H9 (cell line): ENCODE data around the gene NRG2. TPM values are rescaled to one million over a fixed set of nuclear protein-coding genes. Genes with fewer than 3 reads are reported as not detected.

Experiments
- DNase-seq: peaks from one replicate; pipeline ENCODE4 v3.0.0-alpha.2; 2017
- H2AFZ ChIP-seq: one replicate; pipeline ENCODE4 v1.6.1; 2013; ENCODE audit warnings: mild to moderate bottlenecking, low read length, control low read depth, moderate library complexity
- H2AK5ac ChIP-seq: 2 replicates; pipeline ENCODE4 v1.6.1; 2013; ENCODE audit warnings: low read length, control low read depth, mixed read lengths; ENCODE audit not compliant: insufficient read length
- H2BK120ac ChIP-seq: one replicate; pipeline ENCODE4 v1.6.1; 2013; ENCODE audit warnings: low read depth, mild to moderate bottlenecking, low read length, control low read depth, inconsistent platforms; ENCODE audit not compliant: poor library complexity, severe bottlenecking
- H2BK12ac ChIP-seq: 2 replicates; pipeline ENCODE4 v1.6.1; 2013; ENCODE audit warnings: low read length, control low read depth, mixed read lengths, low read depth; ENCODE audit not compliant: insufficient read length
- H2BK15ac ChIP-seq: 2 replicates; pipeline ENCODE4 v1.6.1; 2013; ENCODE audit warnings: low read depth, low read length, control low read depth
- H2BK20ac ChIP-seq: one replicate; pipeline ENCODE4 v1.6.1; 2013; ENCODE audit warnings: low read depth, mild to moderate bottlenecking, low read length, control low read depth, inconsistent platforms; ENCODE audit not compliant: poor library complexity, severe bottlenecking
- H2BK5ac ChIP-seq: 2 replicates; pipeline ENCODE4 v1.6.1; 2013; ENCODE audit warnings: low read length, control low read depth, mixed read lengths; ENCODE audit not compliant: insufficient read length
- H3K14ac ChIP-seq: 2 replicates; pipeline ENCODE4 v1.6.1; 2013; ENCODE audit warnings: low read length, control low read depth; ENCODE audit not compliant: insufficient read depth
- H3K18ac ChIP-seq: 2 replicates; pipeline ENCODE4 v1.6.1; 2013; ENCODE audit warnings: low read depth, mild to moderate bottlenecking, mixed read lengths, low read length, control low read depth; ENCODE audit not compliant: insufficient read length
- H3K23ac ChIP-seq: 2 replicates; pipeline ENCODE4 v1.6.1; 2013; ENCODE audit warnings: low read length, control low read depth, mixed read lengths, low read depth; ENCODE audit not compliant: insufficient read length
- H3K23me2 ChIP-seq: 2 replicates; pipeline ENCODE4 v1.6.1; 2013; ENCODE audit warnings: low read depth, mild to moderate bottlenecking, mixed read lengths, low read length, control low read depth; ENCODE audit not compliant: insufficient read length, poor library complexity, severe bottlenecking
- H3K27ac ChIP-seq: 2 replicates; pipeline ENCODE4 v1.5.1; 2013; ENCODE audit warnings: low read length, control low read depth, mixed read lengths, low read depth; ENCODE audit not compliant: insufficient read length
- H3K27me3 ChIP-seq: 2 replicates; pipeline ENCODE4 v1.6.1; 2013; ENCODE audit warnings: low read length, control low read depth, inconsistent platforms; ENCODE audit not compliant: insufficient read depth
- H3K4ac ChIP-seq: 2 replicates; pipeline ENCODE4 v1.6.1; 2013; ENCODE audit warnings: low read depth, mild to moderate bottlenecking, control low read depth, inconsistent platforms, low read length, moderate library complexity
- H3K4me1 ChIP-seq: 2 replicates; pipeline ENCODE4 v1.6.1; 2013; ENCODE audit warnings: low read length, control low read depth, inconsistent platforms; ENCODE audit not compliant: insufficient read depth
- H3K4me2 ChIP-seq: 2 replicates; pipeline ENCODE4 v1.6.1; 2013; ENCODE audit warnings: low read length, control low read depth, mixed read lengths; ENCODE audit not compliant: insufficient read length, insufficient read depth
- H3K56ac ChIP-seq: 2 replicates; pipeline ENCODE4 v1.6.1; 2013; ENCODE audit warnings: low read depth, mild to moderate bottlenecking, mixed read lengths, low read length, control low read depth; ENCODE audit not compliant: insufficient read length
- H3K79me1 ChIP-seq: 2 replicates; pipeline ENCODE4 v1.6.1; 2013; ENCODE audit warnings: low read depth, mild to moderate bottlenecking, moderate library complexity, low read length, control low read depth, inconsistent platforms; ENCODE audit not compliant: insufficient read depth, poor library complexity, severe bottlenecking
- H3K79me2 ChIP-seq: 2 replicates; pipeline ENCODE4 v1.6.1; 2013; ENCODE audit warnings: low read length, control low read depth, inconsistent platforms; ENCODE audit not compliant: insufficient read depth
- H3K9ac ChIP-seq: 2 replicates; pipeline ENCODE4 v1.6.1; 2013; ENCODE audit warnings: low read length, control low read depth, mixed read lengths; ENCODE audit not compliant: insufficient read length; ENCODE audit errors: extremely low read depth
- H3K9me3 ChIP-seq: one replicate; pipeline ENCODE4 v1.6.1; 2013; ENCODE audit warnings: low read depth, low read length, inconsistent platforms; ENCODE audit not compliant: control insufficient read depth
- H3T11ph ChIP-seq: one replicate; pipeline ENCODE4 v1.6.1; 2013; ENCODE audit warnings: mild to moderate bottlenecking, low read length, control low read depth, inconsistent platforms
- H4K20me1 ChIP-seq: one replicate; pipeline ENCODE4 v1.6.1; 2013; ENCODE audit not compliant: control insufficient read depth, insufficient read length, insufficient read depth
- H4K5ac ChIP-seq: 2 replicates; pipeline ENCODE4 v1.6.1; 2013; ENCODE audit warnings: low read depth, mild to moderate bottlenecking, mixed read lengths, low read length, control low read depth; ENCODE audit not compliant: insufficient read length
- H4K8ac ChIP-seq: replicated peaks from 2 replicates; pipeline ENCODE4 v1.6.1; 2013; ENCODE audit warnings: low read length, control low read depth, mixed read lengths, low read depth; ENCODE audit not compliant: insufficient read length
- H4K91ac ChIP-seq: 2 replicates; pipeline ENCODE4 v1.6.1; 2013; ENCODE audit warnings: low read depth, mild to moderate bottlenecking, moderate library complexity, mixed read lengths, low read length, control low read depth; ENCODE audit not compliant: insufficient read length
- H3K27ac Mint-ChIP-seq, 3 experiments: 2 replicates in 2 of 3; 3 replicates in 1 of 3; pipeline ENCODE4 v1.8.0; 2020 to 2021; ENCODE audit warnings: mixed read lengths in 3 of 3, mild to moderate bottlenecking in 1 of 3, moderate library complexity in 1 of 3
- H3K27me3 Mint-ChIP-seq: 2 replicates; pipeline ENCODE4 v1.8.0; 2021; ENCODE audit warnings: low read depth, mild to moderate bottlenecking, moderate library complexity, mixed read lengths
- H3K36me3 Mint-ChIP-seq, 3 experiments: 2 replicates in 2 of 3; 3 replicates in 1 of 3; pipeline ENCODE4 v1.8.0; 2020 to 2021; ENCODE audit warnings: low read depth in 3 of 3, mixed read lengths in 3 of 3; ENCODE audit not compliant: insufficient read depth in 1 of 3
- H3K4me1 Mint-ChIP-seq, 2 experiments: 2 replicates each; pipeline ENCODE4 v1.8.0; 2020; ENCODE audit warnings: mixed read lengths in 2 of 2
- H3K4me3 Mint-ChIP-seq, 2 experiments: 2 replicates in 1 of 2; 3 replicates in 1 of 2; pipeline ENCODE4 v1.8.0; 2020 to 2021; ENCODE audit warnings: mild to moderate bottlenecking in 2 of 2, mixed read lengths in 2 of 2, moderate library complexity in 1 of 2
- H3K9me3 Mint-ChIP-seq, 2 experiments: 2 replicates in 1 of 2; 3 replicates in 1 of 2; pipeline ENCODE4 v1.8.0; 2020; ENCODE audit warnings: mild to moderate bottlenecking in 2 of 2, mixed read lengths in 2 of 2, moderate library complexity in 1 of 2
- CTCF ChIP-seq: fragments of 200-600 bp; sonication (generic); conservative IDR thresholded peaks from 3 replicates; pipeline ENCODE4 v1.8.0; 2021; ENCODE audit warnings: antibody characterized with exemption, mild to moderate bottlenecking
- WGBS: extraction: QIAGEN DNeasy Blood & Tissue Kit; methylation state at CpG from one replicate; pipeline ENCODE4 v1.1.7; 2013; ENCODE audit warnings: missing lambda C conversion rate, low lambda C conversion rate, mixed read lengths; ENCODE audit not compliant: insufficient read length; ENCODE audit errors: extremely low coverage; 5-methylcytosine and 5-hydroxymethylcytosine counted together
- total RNA-seq: library from RNA; stranded (reverse); gene quantifications from 2 replicates; pipeline ENCODE4 v1.2.1, GENCODE V29; 2021

NRG2 gene
- total RNA-seq, 1 experiment from 2014 or later, result not detected

GRCh38 chr5:139895647-139896046 lies 147.5 kb downstream of the NRG2 start:
- H3K4me3 Mint-ChIP-seq, result no peak overlapping the region

More at GRCh38 chr5:139895647-139896046, 147.5 kb downstream of the NRG2 start:
- no peak for TF ChIP-seq CTCF
- no peaks in the 10 kb centered on the region for H3K4me1 Mint-ChIP-seq
- Histone ChIP-seq H2BK15ac (no peak overlapping the region), H3K79me1 (no peaks in the 10 kb centered on the region), H3K27ac (no peak overlapping the region), H2AFZ (no peak overlapping the region), H2BK20ac (no peak overlapping the region), H3K4me2 (no peak overlapping the region), H2BK120ac (no peak overlapping the region), H3K27me3 (peaks cover 8% of the 10 kb centered on the region; the same call in 1 of the 2 replicates), H4K91ac (no peak overlapping the region), H3K18ac (no peak overlapping the region), H4K5ac (no peak overlapping the region), H3K56ac (no peak overlapping the region), H4K8ac (no peak overlapping the region), H3K9me3 (no peaks in the 10 kb centered on the region), H3K9ac (no peak overlapping the region), H2BK12ac (no peak overlapping the region), H3K79me2 (no peaks in the 10 kb centered on the region), H3K4me1 (no peaks in the 10 kb centered on the region), H2AK5ac (no peak overlapping the region), H3K4ac (no peak overlapping the region), H2BK5ac (no peak overlapping the region), H3K23ac (no peak overlapping the region), H3T11ph (no peak overlapping the region), H4K20me1 (no peaks in the 10 kb centered on the region), H3K14ac (no peak overlapping the region), H3K23me2 (no peaks in the 10 kb centered on the region)
- no peaks in the 10 kb centered on the region for H3K36me3 Mint-ChIP-seq
- DNase-seq, result no peak
- WGBS, result no CpG with 5 or more reads among the region's 2 CpGs
- H3K9me3 Mint-ChIP-seq, result no peaks in the 10 kb centered on the region; a peak in 1 of 5 replicates
- peaks cover 74% of the 10 kb centered on the region for H3K27me3 Mint-ChIP-seq
- H3K27ac Mint-ChIP-seq, result no peak overlapping the region
